ES-I3 (cell line): ENCODE data around the gene CSNK1G2.

Experiments
- H3K36me3 ChIP-seq: 2 replicates; pipeline ENCODE4 v1.6.1; 2013; ENCODE audit warnings: mild to moderate bottlenecking, low read length, control low read depth, moderate library complexity; ENCODE audit not compliant: insufficient read depth
- H3K4me1 ChIP-seq: 2 replicates; pipeline ENCODE4 v1.6.1; 2013; ENCODE audit warnings: mild to moderate bottlenecking, control low read depth, low read length; ENCODE audit not compliant: insufficient read depth
- H3K9ac ChIP-seq: 2 replicates; pipeline ENCODE4 v1.6.1; 2013; ENCODE audit warnings: low read depth, mild to moderate bottlenecking, low read length, moderate library complexity
- H3K9me3 ChIP-seq: 2 replicates; pipeline ENCODE4 v1.6.1; 2013; ENCODE audit warnings: mild to moderate bottlenecking, low read length, moderate library complexity; ENCODE audit not compliant: control insufficient read depth, insufficient read depth

The CSNK1G2 gene

GRCh38 chr19:1929021-1929742 is 11.8 kb upstream of the CSNK1G2 start:
- Histone ChIP-seq H3K4me1 (no peaks in the 10 kb centered on the region), H3K36me3 (no peaks in the 10 kb centered on the region), H3K9ac (peak overlapping the region; percentile 62; the same call in 1 of the 2 replicates), H3K9me3 (no peaks in the 10 kb centered on the region)

GRCh38 chr19:1931445-1931844 is 9.5 kb upstream of the CSNK1G2 start:
- no peaks in the 10 kb centered on the region for H3K36me3 ChIP-seq
- no peaks in the 10 kb centered on the region for H3K4me1 ChIP-seq
- H3K9ac ChIP-seq: no peak overlapping the region
- no peaks in the 10 kb centered on the region for H3K9me3 ChIP-seq

- no peaks in the 10 kb centered on the region for H3K4me1 ChIP-seq
- no peaks in the 10 kb centered on the region for H3K9me3 ChIP-seq
- no peak overlapping the region for H3K9ac ChIP-seq
- no peaks in the 10 kb centered on the region for H3K36me3 ChIP-seq
Observed at GRCh38 chr19:1932395-1932794, 8.6 kb upstream of the CSNK1G2 start.

- Histone ChIP-seq H3K9ac (no peak overlapping the region), H3K36me3 (no peaks in the 10 kb centered on the region), H3K4me1 (no peaks in the 10 kb centered on the region), H3K9me3 (no peaks in the 10 kb centered on the region)
Observed at GRCh38 chr19:1933244-1933643, 7.7 kb upstream of the CSNK1G2 start.

GRCh38 chr19:1933942-1934341 is 7.0 kb upstream of the CSNK1G2 start:
- H3K36me3 ChIP-seq: no peaks in the 10 kb centered on the region
- no peaks in the 10 kb centered on the region for H3K4me1 ChIP-seq
- no peaks in the 10 kb centered on the region for H3K9me3 ChIP-seq
- H3K9ac ChIP-seq: no peak overlapping the region

GRCh38 chr19:1935484-1936208 is 5.3 kb upstream of the CSNK1G2 start:
- H3K36me3 ChIP-seq: no peaks in the 10 kb centered on the region
- H3K9me3 ChIP-seq: no peaks in the 10 kb centered on the region
- H3K4me1 ChIP-seq: no peaks in the 10 kb centered on the region
- H3K9ac ChIP-seq: no peak overlapping the region

- Histone ChIP-seq H3K9ac (no peak overlapping the region), H3K4me1 (no peaks in the 10 kb centered on the region)
Observed at GRCh38 chr19:1936430-1936829, 4.5 kb upstream of the CSNK1G2 start.

GRCh38 chr19:1936916-1937610 is 3.9 kb upstream of the CSNK1G2 start:
- no peak overlapping the region for H3K9ac ChIP-seq
- no peaks in the 10 kb centered on the region for H3K4me1 ChIP-seq
- no peaks in the 10 kb centered on the region for H3K9me3 ChIP-seq
- H3K36me3 ChIP-seq: no peaks in the 10 kb centered on the region

More at GRCh38 chr19:1936430-1936829, 4.5 kb upstream of the CSNK1G2 start:
- Histone ChIP-seq H3K9me3 (no peaks in the 10 kb centered on the region), H3K36me3 (no peaks in the 10 kb centered on the region)

- no peaks in the 10 kb centered on the region for H3K36me3 ChIP-seq
- H3K4me1 ChIP-seq: peaks cover 2% of the 10 kb centered on the region; the same call in 1 of the 2 replicates
- no peak overlapping the region for H3K9ac ChIP-seq
- H3K9me3 ChIP-seq: no peaks in the 10 kb centered on the region
Observed at GRCh38 chr19:1938071-1938470, 2.9 kb upstream of the CSNK1G2 start.

GRCh38 chr19:1942078-1942933 is 1.3 kb downstream of the CSNK1G2 start:
- Histone ChIP-seq H3K9ac (peak overlapping the region; percentile 82), H3K9me3 (no peaks in the 10 kb centered on the region), H3K36me3 (no peaks in the 10 kb centered on the region), H3K4me1 (peaks cover 6% of the 10 kb centered on the region; the same call in 1 of the 2 replicates)

GRCh38 chr19:1942934-1943555 is 2.1 kb downstream of the CSNK1G2 start:
- no peaks in the 10 kb centered on the region for H3K36me3 ChIP-seq
- no peaks in the 10 kb centered on the region for H3K9me3 ChIP-seq
- peaks cover 6% of the 10 kb centered on the region; the same call in 1 of the 2 replicates for H3K4me1 ChIP-seq
- H3K9ac ChIP-seq: peak overlapping the region; percentile 82; the same call in 1 of the 2 replicates

- Histone ChIP-seq H3K9ac (no peak overlapping the region), H3K36me3 (no peaks in the 10 kb centered on the region), H3K4me1 (peaks cover 6% of the 10 kb centered on the region; the same call in 1 of the 2 replicates), H3K9me3 (no peaks in the 10 kb centered on the region)
Observed at GRCh38 chr19:1943661-1944087, 2.7 kb downstream of the CSNK1G2 start.

GRCh38 chr19:1944088-1944915 is 3.3 kb downstream of the CSNK1G2 start:
- Histone ChIP-seq H3K9me3 (no peaks in the 10 kb centered on the region), H3K36me3 (no peaks in the 10 kb centered on the region), H3K4me1 (peaks cover 6% of the 10 kb centered on the region; the same call in 1 of the 2 replicates), H3K9ac (no peak overlapping the region)
